Colonic mucosa (tissue), 4 donors: ENCODE results near the gene SLC44A1. TPM values are rescaled to one million over a fixed set of nuclear protein-coding genes. Genes with fewer than 3 reads are reported as not detected.

ENCODE experiments used
- DNase-seq: peaks from one replicate; pipeline ENCODE4 v3.0.0-alpha.2; 2020
- H3K27ac ChIP-seq: fragments of 200-600 bp; one replicate; pipeline ENCODE4 v1.8.0; 2021
- H3K27me3 ChIP-seq: fragments of 200-600 bp; one replicate; pipeline ENCODE4 v1.8.0; 2021
- H3K36me3 ChIP-seq: fragments of 200-600 bp; one replicate; pipeline ENCODE4 v1.8.0; 2021
- H3K4me1 ChIP-seq: fragments of 200-600 bp; one replicate; pipeline ENCODE4 v1.8.0; 2021; ENCODE audit warnings: mild to moderate bottlenecking
- H3K4me3 ChIP-seq: fragments of 200-600 bp; one replicate; pipeline ENCODE4 v1.8.0; 2021
- H3K9ac ChIP-seq, 2 donors: one replicate each; pipeline ENCODE4 v1.7.0; 2013; ENCODE audit warnings: control low read depth in 2 of 2, low read depth in 2 of 2, low read length in 2 of 2
- H3K9me3 ChIP-seq: fragments of 200-600 bp; one replicate; pipeline ENCODE4 v1.8.0; 2021
- CTCF ChIP-seq: fragments of 200-600 bp; IDR thresholded peaks from one replicate; pipeline ENCODE4 v1.8.0; 2022; ENCODE audit warnings: antibody characterized with exemption, mild to moderate bottlenecking
- intact Hi-C: fragments of 100-400 bp; cut with DNase I; formaldehyde crosslinking; loops from one replicate; pipeline ENCODE4 v1.14.1; 2022
- total RNA-seq, 2 donors: library from RNA; stranded (reverse); fragmentation: NEBNext Ultra II Directional in 1 of 2; extraction: Animal tissue kit (Norgen Biotek cat#: 25700) in 1 of 2; gene quantifications; one replicate each; pipeline ENCODE4 v1.2.1, GENCODE V29; 2021
- donor health status: healthy.
- donor health status: DM: no; HTN: no; CAD: no.
- donor health status: DM: no; HTN: no; CAD: no.

SLC44A1 gene
- total RNA-seq, 2 donors from 2014 or later, result 151 to 180 TPM

- Histone ChIP-seq H3K9me3 (no peaks in the 10 kb centered on the region), H3K4me1 (no peaks in the 10 kb centered on the region), H3K27ac (no peak overlapping the region), H3K9ac (no peak overlapping the region), H3K36me3 (no peaks in the 10 kb centered on the region), H3K4me3 (no peak overlapping the region), H3K27me3 (no peaks in the 10 kb centered on the region)
- no peak for TF ChIP-seq CTCF
- intact Hi-C loops, result no loop called here
- DNase-seq, result no peak
Observed at GRCh38 chr9:105233873-105234272, 10.6 kb upstream of the SLC44A1 start.

- H3K9me3 ChIP-seq, result no peaks in the 10 kb centered on the region
- no peak overlapping the region for H3K9ac ChIP-seq
- no peak for DNase-seq
- no peaks in the 10 kb centered on the region for H3K4me1 ChIP-seq
- no peaks in the 10 kb centered on the region for H3K36me3 ChIP-seq
- intact Hi-C loops, result no loop called here
- TF ChIP-seq CTCF, result no peak
- H3K4me3 ChIP-seq, result no peak overlapping the region
- no peak overlapping the region for H3K27ac ChIP-seq
- no peaks in the 10 kb centered on the region for H3K27me3 ChIP-seq
Observed at GRCh38 chr9:105236261-105236660, 8.2 kb upstream of the SLC44A1 start.

GRCh38 chr9:105237246-105237645 lies 7.2 kb upstream of the SLC44A1 start:
- Histone ChIP-seq H3K36me3 (no peaks in the 10 kb centered on the region), H3K4me1 (no peaks in the 10 kb centered on the region), H3K9me3 (no peaks in the 10 kb centered on the region), H3K27me3 (no peaks in the 10 kb centered on the region), H3K27ac (no peak overlapping the region), H3K4me3 (no peak overlapping the region), H3K9ac (no peak overlapping the region)
- no peak for TF ChIP-seq CTCF
- intact Hi-C loops, result no loop called here
- no peak for DNase-seq

GRCh38 chr9:105238302-105238701 lies 6.1 kb upstream of the SLC44A1 start:
- DNase-seq, result no peak
- no peak overlapping the region for H3K4me3 ChIP-seq
- no peaks in the 10 kb centered on the region for H3K36me3 ChIP-seq
- no peak overlapping the region for H3K27ac ChIP-seq
- no peak for TF ChIP-seq CTCF
- intact Hi-C loops, result no loop called here
- H3K9me3 ChIP-seq, result no peaks in the 10 kb centered on the region
- no peak overlapping the region for H3K9ac ChIP-seq
- H3K27me3 ChIP-seq, result no peaks in the 10 kb centered on the region
- H3K4me1 ChIP-seq, result no peaks in the 10 kb centered on the region

- H3K4me1 ChIP-seq, result peaks cover 1% of the 10 kb centered on the region
- no peak overlapping the region for H3K4me3 ChIP-seq
- no peaks in the 10 kb centered on the region for H3K36me3 ChIP-seq
- H3K9me3 ChIP-seq, result no peaks in the 10 kb centered on the region
- H3K27me3 ChIP-seq, result no peaks in the 10 kb centered on the region
- TF ChIP-seq CTCF, result no peak
- no peak for DNase-seq
- H3K27ac ChIP-seq, result no peak overlapping the region
- H3K9ac ChIP-seq, result no peak overlapping the region
- intact Hi-C loops, result no loop called here
Observed at GRCh38 chr9:105241356-105242043, 3.0 kb upstream of the SLC44A1 start.
